Panc1 (cell line): ENCODE results near the gene GANAB. TPM values are rescaled to one million over a fixed set of nuclear protein-coding genes. Genes with fewer than 3 reads are reported as not detected.

Experiments used
- ATAC-seq: fragments of 200-7000 bp; cut with Tn5 transposase; 2 replicates; pipeline ENCODE4 v1.9.1; 2020; ENCODE audit warnings: mild to moderate bottlenecking, moderate library complexity
- BruUV-seq: library from RNA; stranded (reverse); fragments of 400-500 nt; replicated peaks from 2 replicates; lab custom pipeline; 2021; lab: Mats Ljungman, UMichigan
- CTCF ChIA-PET: fragments of 300-600 bp; sonication (Branson Sonifier 250); formaldehyde crosslinking; loops from one replicate; lab custom pipeline; 2022; ENCODE audit warnings: antibody characterized with exemption; lab: Charles Lee
- POLR2A ChIA-PET: fragments of 300-600 bp; sonication (Branson Sonifier 250); formaldehyde crosslinking; loops from one replicate; lab custom pipeline; 2022; ENCODE audit warnings: antibody characterized with exemption; lab: Charles Lee
- DNase-seq: peaks from one replicate; pipeline ENCODE4 v3.0.0-alpha.2; 2010; ENCODE audit warnings: low read depth, low spot score
- H3K27ac ChIP-seq: 2 replicates; pipeline ENCODE4 v1.5.1; 2011; ENCODE audit warnings: mild to moderate bottlenecking, low read length, inconsistent platforms
- H3K27me3 ChIP-seq: fragments of 200-500 bp; sonication (Bioruptor generic); 2 replicates; pipeline ENCODE4 v1.6.0; 2014; ENCODE audit warnings: low read length, inconsistent platforms; ENCODE audit not compliant: control insufficient read depth, insufficient read depth
- H3K36me3 ChIP-seq: fragments of 200-500 bp; sonication (Bioruptor generic); 2 replicates; pipeline ENCODE4 v1.5.1; 2014; ENCODE audit warnings: inconsistent platforms, mild to moderate bottlenecking, low read length, moderate library complexity; ENCODE audit not compliant: control insufficient read depth, insufficient read depth
- H3K4me1 ChIP-seq: 2 replicates; pipeline ENCODE4 v1.5.1; 2011; ENCODE audit warnings: inconsistent platforms, mild to moderate bottlenecking, low read length, moderate library complexity; ENCODE audit not compliant: control insufficient read depth, insufficient read depth
- H3K4me3 ChIP-seq, 2 experiments: 2 replicates each; pipeline ENCODE4 v1.5.1; 2011 to 2012; ENCODE audit warnings: low read depth in 2 of 2, low read length in 2 of 2, mild to moderate bottlenecking in 2 of 2, inconsistent platforms in 1 of 2, moderate library complexity in 1 of 2
- H3K9me3 ChIP-seq: fragments of 200-500 bp; sonication (Bioruptor generic); 2 replicates; pipeline ENCODE4 v1.5.1; 2014; ENCODE audit warnings: low read depth, mild to moderate bottlenecking, inconsistent platforms, low read length, moderate library complexity; ENCODE audit not compliant: control insufficient read depth, insufficient read depth
- CTCF ChIP-seq: fragments of 450-650 bp; IDR thresholded peaks from 2 replicates; pipeline ENCODE4 v1.5.1; 2017; ENCODE audit warnings: mild to moderate bottlenecking
- POLR2AphosphoS5 ChIP-seq: IDR thresholded peaks from 2 replicates; pipeline ENCODE4 v1.6.1; 2012; ENCODE audit warnings: mild to moderate bottlenecking, low read depth, low read length, moderate library complexity
- REST ChIP-seq, 2 experiments: IDR thresholded peaks; 2 replicates each; pipeline ENCODE4 v1.6.1; 2011 to 2012; ENCODE audit warnings: low read depth in 2 of 2, control low read depth in 1 of 2, low read length in 1 of 2, mild to moderate bottlenecking in 1 of 2, moderate library complexity in 1 of 2; ENCODE audit not compliant: insufficient read depth in 1 of 2
- SIN3A ChIP-seq: IDR thresholded peaks from 2 replicates; pipeline ENCODE4 v1.6.1; 2012; ENCODE audit warnings: low read depth, mild to moderate bottlenecking, low read length, moderate library complexity, borderline replicate concordance; ENCODE audit not compliant: insufficient read depth
- TCF7L2 ChIP-seq: IDR thresholded peaks from 2 replicates; pipeline ENCODE4 v1.6.1; 2011; ENCODE audit warnings: mild to moderate bottlenecking, low read depth, low read length, inconsistent platforms
- in situ Hi-C: cut with HindIII; loops from 2 replicates; pipeline ENCODE4 v1.10.0; 2016; ENCODE audit warnings: low sequenced_read_pairs, low pct_unique_long_range_greater_than_20kb
- intact Hi-C: fragments of 100-400 bp; cut with micrococcal nuclease; formaldehyde crosslinking; loops from one replicate; pipeline ENCODE4 v1.10.0; 2022; ENCODE audit not compliant: unreplicated experiment
- total RNA-seq: library from RNA; stranded (reverse); gene quantifications from one replicate; pipeline ENCODE4 v1.2.1, GENCODE V29; 2021; ENCODE audit not compliant: unreplicated experiment

Gene GANAB
- total RNA-seq, 1 experiment from 2014 or later, result 415 TPM

- ATAC-seq, result peak; percentile 14; the same call in 1 of the 2 replicates
- peak overlapping the region; percentile 63 for H3K27ac ChIP-seq
- intact Hi-C loops, result no loop called here
Observed at GRCh38 chr11:62613291-62613778, 33.1 kb downstream of the GANAB start.

More at GRCh38 chr11:62613291-62613778, 33.1 kb downstream of the GANAB start:
- Histone ChIP-seq H3K36me3 (no peaks in the 10 kb centered on the region; the same call in 1 of the 2 replicates), H3K27me3 (no peaks in the 10 kb centered on the region), H3K4me3 (no peak overlapping the region; a peak in 1 of 4 replicates), H3K9me3 (no peaks in the 10 kb centered on the region), H3K4me1 (peaks cover 21% of the 10 kb centered on the region)
- in situ Hi-C loops, result no loop called here
- POLR2A ChIA-PET, result no interaction called here
- CTCF ChIA-PET, result interaction anchor here (0.7 kb wide), 1 partner anchor 189 kb away, joined by 3 read pairs; no protein-coding TSS in a partner anchor
- no TSS peak for BruUV-seq
- no peak for TF ChIP-seq REST (IDR thresholded peaks at IDR 0.05; ENCODE audit: insufficient read depth in 1 of 2, low read depth in 2 of 2, low read length in 1 of 2)
- no peak for TF ChIP-seq SIN3A
- TF ChIP-seq CTCF, result no peak
- no peak for TF ChIP-seq POLR2AphosphoS5
- no peak for TF ChIP-seq TCF7L2
- DNase-seq, result no peak
